GF-D8 (cell line): ENCODE data around the gene MIDN.
A peak's percentile ranks its signal among the peaks of the same experiment; 100 is the strongest.

Source experiments
- DNase-seq: peaks from one replicate; lab custom pipeline; 2025; lab: John Stamatoyannopoulos, UW

MIDN gene

GRCh38 chr19:1270854-1271527 is 22.6 kb downstream of the MIDN start:
- DNase-seq = no peak

DNA sequence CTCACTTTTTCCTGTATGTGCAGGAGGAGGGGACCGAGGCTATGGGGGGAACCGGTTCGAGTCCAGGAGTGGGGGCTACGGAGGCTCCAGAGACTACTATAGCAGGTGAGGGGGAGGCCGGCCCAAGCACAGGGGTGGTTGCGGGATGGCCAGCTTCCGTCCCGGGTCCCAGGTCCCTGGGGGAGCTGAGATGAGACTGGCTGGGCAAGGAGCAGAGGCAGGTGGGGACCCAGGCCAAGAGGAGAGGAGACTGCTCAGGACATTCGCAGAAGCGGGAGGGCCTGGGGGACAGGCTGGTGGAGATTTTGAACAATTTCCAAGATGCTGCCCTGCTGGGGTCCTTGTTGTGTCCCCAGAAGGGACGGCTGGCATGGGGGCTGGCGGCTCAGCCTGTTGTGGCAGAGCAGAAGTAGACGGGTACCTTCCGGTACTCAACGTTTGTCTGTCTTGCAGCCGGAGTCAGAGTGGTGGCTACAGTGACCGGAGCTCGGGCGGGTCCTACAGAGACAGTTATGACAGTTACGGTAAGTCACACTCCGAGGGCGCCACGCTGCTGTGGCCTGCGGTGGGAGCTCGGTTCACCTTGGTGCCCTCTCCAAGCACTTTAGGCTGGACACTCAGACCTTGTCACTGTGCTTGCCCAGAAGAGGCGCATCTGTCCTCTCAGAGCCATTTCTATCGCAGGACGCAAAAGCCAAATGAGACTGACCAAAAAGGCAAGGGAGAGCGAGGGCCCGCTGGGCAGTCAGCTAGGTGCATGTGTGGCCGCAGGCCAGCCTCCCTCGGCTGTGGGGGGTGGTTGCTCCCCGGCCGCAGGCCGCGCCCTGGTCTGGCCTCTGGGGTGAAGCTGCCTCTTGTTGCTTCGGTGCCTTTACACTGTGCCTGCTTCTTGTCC is 23.4 kb downstream of the MIDN start:
- no peak for DNase-seq

DNA sequence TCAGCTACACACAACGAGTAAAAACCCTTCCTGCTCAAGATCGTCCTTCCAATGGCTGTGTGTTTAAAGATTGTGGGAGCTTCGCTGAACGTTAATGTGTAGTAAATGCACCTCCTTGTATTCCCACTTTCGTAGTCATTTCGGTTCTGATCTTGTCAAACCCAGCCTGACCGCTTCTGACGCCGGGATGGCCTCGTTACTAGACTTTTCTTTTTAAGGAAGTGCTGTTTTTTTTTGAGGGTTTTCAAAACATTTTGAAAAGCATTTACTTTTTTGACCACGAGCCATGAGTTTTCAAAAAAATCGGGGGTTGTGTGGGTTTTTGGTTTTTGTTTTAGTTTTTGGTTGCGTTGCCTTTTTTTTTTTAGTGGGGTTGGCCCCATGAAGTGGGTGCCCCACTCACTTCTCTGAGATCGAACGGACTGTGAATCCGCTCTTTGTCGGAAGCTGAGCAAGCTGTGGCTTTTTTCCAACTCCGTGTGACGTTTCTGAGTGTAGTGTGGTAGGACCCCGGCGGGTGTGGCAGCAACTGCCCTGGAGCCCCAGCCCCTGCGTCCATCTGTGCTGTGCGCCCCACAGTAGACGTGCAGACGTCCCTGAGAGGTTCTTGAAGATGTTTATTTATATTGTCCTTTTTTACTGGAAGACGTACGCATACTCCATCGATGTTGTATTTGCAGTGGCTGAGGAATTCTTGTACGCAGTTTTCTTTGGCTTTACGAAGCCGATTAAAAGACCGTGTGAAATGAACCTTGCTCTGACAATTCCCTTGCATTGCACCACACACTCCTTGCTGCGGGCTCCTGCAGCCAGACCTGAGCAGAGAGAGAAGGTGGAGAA is 24.3 kb downstream of the MIDN start:
- DNase-seq = no peak

- no peak for DNase-seq
Observed at GRCh38 chr19:1273263-1274041, 25.1 kb downstream of the MIDN start.

DNA sequence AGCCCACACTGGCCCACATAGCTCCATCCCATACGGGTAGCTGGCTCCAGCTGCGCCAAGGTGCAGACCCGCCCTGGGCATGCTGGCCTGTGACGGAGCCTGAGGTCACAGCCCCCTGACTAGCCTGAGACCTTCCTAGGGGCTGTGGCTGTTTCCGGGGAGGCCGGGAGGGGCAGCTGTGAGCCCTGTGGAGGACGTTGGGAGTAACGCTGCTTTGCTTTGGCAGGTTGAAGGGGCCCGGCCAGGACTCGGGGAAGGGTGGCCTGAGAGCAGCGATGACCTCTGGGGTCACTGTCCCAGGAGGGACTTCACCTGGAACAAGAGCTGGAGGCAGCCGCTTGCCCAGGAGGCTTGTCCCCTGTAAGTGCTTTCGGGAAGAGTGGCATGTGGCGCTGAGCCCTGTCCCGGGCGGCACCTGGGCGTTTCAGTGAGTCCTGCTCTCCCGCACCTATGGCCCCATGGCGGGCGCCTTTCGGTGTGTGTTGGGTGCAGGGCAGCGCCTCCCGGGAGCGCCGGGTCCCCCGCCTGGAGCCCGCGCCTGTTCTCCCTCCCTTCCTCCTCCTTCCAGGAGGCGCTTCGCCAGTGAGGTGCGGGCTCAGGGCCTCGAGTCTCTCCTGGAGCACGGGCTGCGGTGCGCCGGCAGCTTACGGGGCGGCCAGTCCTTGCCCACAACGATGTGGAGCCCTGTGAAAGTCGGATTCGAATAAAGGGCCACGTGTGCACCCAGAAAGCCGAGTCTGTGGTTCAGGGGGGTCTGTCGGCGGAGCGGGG is 25.9 kb downstream of the MIDN start:
- no peak for DNase-seq

GRCh38 chr19:1274852-1275259 is 26.5 kb downstream of the MIDN start:
- no peak for DNase-seq

- DNase-seq = peak; percentile 92
Observed at GRCh38 chr19:1275260-1275975, 27.0 kb downstream of the MIDN start, which contains the start of gene FAM174C. Gene FAM174C, plus strand, starts transcription at chr19:1275530. Its CDS starts 20 bp downstream, at chr19:1275550.

GRCh38 chr19:1275976-1276627 is 27.7 kb downstream of the MIDN start:
- DNase-seq = no peak

GRCh38 chr19:1276628-1277022 is 28.2 kb downstream of the MIDN start:
- peak; percentile 21 for DNase-seq

GRCh38 chr19:1277061-1277460 is 28.7 kb downstream of the MIDN start:
- no peak for DNase-seq

DNA sequence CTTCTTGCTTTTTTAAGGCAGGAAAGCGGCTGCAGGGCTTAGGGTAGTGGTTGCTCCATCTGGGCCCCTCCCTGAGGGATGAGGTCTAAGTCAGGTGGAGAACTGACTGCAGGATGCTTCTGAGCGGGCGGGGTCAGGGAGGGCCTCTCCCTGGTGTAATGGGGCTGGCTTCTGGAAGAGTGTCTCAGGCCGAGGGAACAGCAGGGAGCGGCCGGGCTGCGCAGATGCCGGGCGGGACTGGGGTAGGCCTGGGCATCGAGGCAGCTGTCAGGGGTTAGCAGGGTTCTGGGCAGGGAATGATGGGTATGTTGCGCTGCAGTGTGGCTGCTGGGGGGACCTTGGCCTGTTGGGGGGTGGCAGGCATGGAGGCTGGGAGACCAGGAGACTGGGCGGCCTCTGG is 29.7 kb downstream of the MIDN start:
- no peak for DNase-seq

- DNase-seq = no peak
Observed at GRCh38 chr19:1278713-1279660, 30.6 kb downstream of the MIDN start.

- peak; percentile 23 for DNase-seq
Observed at GRCh38 chr19:1279782-1280341, 31.5 kb downstream of the MIDN start.

GRCh38 chr19:1280636-1281568 is 32.5 kb downstream of the MIDN start:
- DNase-seq = no peak

DNA sequence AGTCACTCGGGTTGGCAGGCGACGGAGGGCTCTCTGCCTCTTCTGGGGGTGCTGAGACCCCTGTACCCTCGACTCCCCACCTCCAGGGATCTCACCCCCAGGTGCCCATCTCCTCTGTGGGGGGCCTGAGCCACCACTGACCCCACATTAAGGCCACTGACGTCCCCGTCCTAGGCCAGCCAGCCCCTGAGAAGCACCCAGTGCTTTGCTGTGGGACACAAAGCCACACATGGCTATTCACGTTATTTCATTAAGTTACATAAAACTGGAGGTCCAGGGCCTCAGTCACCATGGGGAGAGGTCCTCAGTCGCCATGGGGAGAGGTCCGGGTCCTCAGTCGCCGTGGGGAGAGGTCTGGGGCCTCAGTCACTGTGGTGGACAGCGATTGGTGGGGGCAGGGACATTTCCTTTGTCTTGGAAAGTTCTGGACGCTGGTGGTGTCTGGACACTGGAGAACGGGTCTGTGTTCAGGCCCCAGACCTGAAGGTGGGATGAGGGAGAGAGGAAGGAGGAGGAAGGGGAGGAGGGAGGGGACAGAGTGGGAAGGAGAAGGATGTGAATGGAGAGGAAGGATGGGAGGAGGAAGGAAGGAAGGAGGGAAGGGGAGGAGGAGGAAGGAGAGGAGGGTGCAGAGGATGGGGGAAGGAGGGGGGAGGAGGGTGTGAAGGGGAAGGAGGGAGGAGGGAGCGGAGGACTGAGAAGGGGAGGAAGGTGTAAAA is 33.3 kb downstream of the MIDN start:
- DNase-seq = no peak

DNA sequence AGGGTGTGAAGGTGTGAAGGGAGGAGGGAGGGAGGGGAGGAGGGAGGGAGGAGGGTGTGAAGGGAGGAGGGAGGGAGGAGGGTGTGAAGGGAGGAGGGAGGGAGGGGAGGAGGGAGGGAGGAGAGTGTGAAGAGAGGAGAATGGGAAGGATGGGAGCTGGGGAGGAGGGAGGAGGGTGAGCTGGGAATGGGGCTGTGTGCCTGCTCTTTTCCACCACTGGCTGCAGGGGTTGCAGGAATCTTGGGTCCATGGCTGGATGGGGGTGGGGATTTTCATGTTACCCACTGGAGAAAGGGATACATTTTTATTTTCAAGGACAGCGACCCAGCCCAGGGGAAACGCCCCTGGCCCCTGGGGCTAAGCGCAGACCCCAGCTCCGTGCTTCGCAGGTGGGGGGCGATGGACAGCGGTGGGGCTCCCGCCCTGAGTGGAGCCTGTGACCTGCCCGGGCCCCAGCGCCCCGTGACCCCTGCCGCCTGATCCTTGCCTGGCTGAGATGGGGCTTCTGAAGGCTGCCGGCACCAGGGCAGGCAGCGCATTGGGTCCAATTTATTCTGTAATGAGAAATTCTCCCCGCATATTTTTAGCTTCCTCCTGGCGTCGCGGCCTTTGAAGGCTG is 34.3 kb downstream of the MIDN start:
- DNase-seq = no peak
